RWPE2 (cell line): ENCODE results near the gene B4GALNT3.
A peak's percentile ranks its signal among the peaks of the same experiment; 100 is the strongest.

ENCODE experiments used
- ATAC-seq: fragments of 200-7000 bp; cut with Tn5 transposase; 3 replicates; pipeline ENCODE4 v1.9.1; 2021; ENCODE audit warnings: low read depth
- DNase-seq: peaks from one replicate; pipeline ENCODE4 v3.0.0-alpha.2; 2020; ENCODE audit warnings: low spot score
- H3K27ac ChIP-seq: fragments of 450-650 bp; 2 replicates; pipeline ENCODE4 v1.5.1; 2017; ENCODE audit warnings: mild to moderate bottlenecking; ENCODE audit not compliant: poor library complexity, severe bottlenecking
- H3K27me3 ChIP-seq: fragments of 250-450 bp; sonication (Bioruptor Pico); 2 replicates; pipeline ENCODE4 v1.5.1; 2021; ENCODE audit warnings: mild to moderate bottlenecking, moderate library complexity; ENCODE audit not compliant: insufficient read depth, poor library complexity, severe bottlenecking
- H3K36me3 ChIP-seq: fragments of 250-450 bp; sonication (Bioruptor Pico); 2 replicates; pipeline ENCODE4 v1.5.1; 2020; ENCODE audit warnings: low read depth, mild to moderate bottlenecking, moderate library complexity
- H3K4me1 ChIP-seq: fragments of 250-450 bp; sonication (Bioruptor Pico); 2 replicates; pipeline ENCODE4 v1.5.1; 2021; ENCODE audit warnings: mild to moderate bottlenecking, moderate library complexity; ENCODE audit not compliant: insufficient read depth, poor library complexity, severe bottlenecking
- H3K4me3 ChIP-seq: fragments of 250-450 bp; sonication (Bioruptor Pico); 2 replicates; pipeline ENCODE4 v1.5.1; 2021; ENCODE audit warnings: mild to moderate bottlenecking, moderate library complexity; ENCODE audit not compliant: severe bottlenecking
- H3K9me3 ChIP-seq: fragments of 250-450 bp; sonication (Bioruptor Pico); 2 replicates; pipeline ENCODE4 v1.5.1; 2021; ENCODE audit warnings: mild to moderate bottlenecking, moderate library complexity; ENCODE audit not compliant: severe bottlenecking
- CTCF ChIP-seq: fragments of 450-650 bp; IDR thresholded peaks from one replicate; pipeline ENCODE4 v1.5.1; 2017; ENCODE audit warnings: mild to moderate bottlenecking, moderate library complexity; ENCODE audit not compliant: poor library complexity, severe bottlenecking

The B4GALNT3 gene

GRCh38 chr12:541676-542324, 82.1 kb downstream of the B4GALNT3 start:
- ATAC-seq = peak; percentile 61; the same call in 2 of the 3 replicates
- peaks cover 14% of the 10 kb centered on the region for H3K4me1 ChIP-seq
- no peak for TF ChIP-seq CTCF
- no peak overlapping the region for H3K4me3 ChIP-seq
- H3K27me3 ChIP-seq = no peaks in the 10 kb centered on the region
- no peaks in the 10 kb centered on the region for H3K36me3 ChIP-seq
- H3K27ac ChIP-seq = no peak overlapping the region
- DNase-seq = peak; percentile 62
- H3K9me3 ChIP-seq = no peaks in the 10 kb centered on the region

GRCh38 chr12:542395-543113, 82.8 kb downstream of the B4GALNT3 start:
- peaks cover 14% of the 10 kb centered on the region for H3K4me1 ChIP-seq
- H3K36me3 ChIP-seq = no peaks in the 10 kb centered on the region
- ATAC-seq = no peak
- H3K27me3 ChIP-seq = no peaks in the 10 kb centered on the region
- H3K4me3 ChIP-seq = no peak overlapping the region
- no peaks in the 10 kb centered on the region for H3K9me3 ChIP-seq
- TF ChIP-seq CTCF = no peak
- DNase-seq = peak; percentile 41
- no peak overlapping the region for H3K27ac ChIP-seq

GRCh38 chr12:543114-543451, 83.3 kb downstream of the B4GALNT3 start:
- H3K27ac ChIP-seq = no peak overlapping the region
- ATAC-seq (no peak), DNase-seq (peak; percentile 44)
- no peak for TF ChIP-seq CTCF
- no peak overlapping the region for H3K4me3 ChIP-seq
- no peaks in the 10 kb centered on the region for H3K36me3 ChIP-seq
- H3K9me3 ChIP-seq = no peaks in the 10 kb centered on the region
- H3K27me3 ChIP-seq = no peaks in the 10 kb centered on the region
- H3K4me1 ChIP-seq = peaks cover 11% of the 10 kb centered on the region

- Histone ChIP-seq H3K4me3 (no peak overlapping the region), H3K27me3 (no peaks in the 10 kb centered on the region), H3K4me1 (peaks cover under 1% of the 10 kb centered on the region), H3K9me3 (no peaks in the 10 kb centered on the region), H3K36me3 (no peaks in the 10 kb centered on the region), H3K27ac (no peak overlapping the region)
- no peak for TF ChIP-seq CTCF
- DNase-seq (peak; percentile 51), ATAC-seq (no peak)
Measured at GRCh38 chr12:544142-544541, 84.4 kb downstream of the B4GALNT3 start.

- no peak overlapping the region for H3K4me3 ChIP-seq
- no peaks in the 10 kb centered on the region for H3K9me3 ChIP-seq
- H3K4me1 ChIP-seq = no peaks in the 10 kb centered on the region
- no peak for DNase-seq
- no peak overlapping the region for H3K27ac ChIP-seq
- no peaks in the 10 kb centered on the region for H3K36me3 ChIP-seq
- no peak for ATAC-seq
- no peaks in the 10 kb centered on the region for H3K27me3 ChIP-seq
- no peak for TF ChIP-seq CTCF
Measured at GRCh38 chr12:544941-545635, 85.3 kb downstream of the B4GALNT3 start.
